CD1c-positive myeloid dendritic cell (primary cell): ENCODE measurements around the gene ZBTB7B.

Source experiments
- DNase-seq: peaks from one replicate; pipeline ENCODE4 v3.0.0-alpha.2; 2016; ENCODE audit errors: extremely low spot score

Gene ZBTB7B

GRCh38 chr1:155038602-155039307, 36.2 kb downstream of the ZBTB7B start:
- no peak for DNase-seq

GRCh38 chr1:155039308-155039669, 36.7 kb downstream of the ZBTB7B start:
- no peak for DNase-seq

GRCh38 chr1:155040358-155041093, 37.9 kb downstream of the ZBTB7B start:
- DNase-seq, result no peak

GRCh38 chr1:155042789-155043188, 40.2 kb downstream of the ZBTB7B start:
- no peak for DNase-seq

- DNase-seq, result no peak
Measured at GRCh38 chr1:155043301-155043702, 40.7 kb downstream of the ZBTB7B start.

- no peak for DNase-seq
Measured at GRCh38 chr1:155043793-155044192, 41.2 kb downstream of the ZBTB7B start.

GRCh38 chr1:155044365-155044764, 41.8 kb downstream of the ZBTB7B start:
- no peak for DNase-seq

- DNase-seq, result peak; percentile 85
Measured at GRCh38 chr1:155044812-155045657, 42.4 kb downstream of the ZBTB7B start.

- no peak for DNase-seq
Measured at GRCh38 chr1:155048449-155049334, 46.1 kb downstream of the ZBTB7B start.

GRCh38 chr1:155049651-155050559, 47.3 kb downstream of the ZBTB7B start:
- no peak for DNase-seq

GRCh38 chr1:155050560-155051341, 48.1 kb downstream of the ZBTB7B start, which contains the start of gene ADAM15:
ADAM15 (plus strand) TSS chr1:155051316; CDS start chr1:155051387, 71 bp downstream.
- peak; percentile 95 for DNase-seq

- no peak for DNase-seq
Measured at GRCh38 chr1:155051342-155051776, 48.8 kb downstream of the ZBTB7B start.

- peak; percentile 82 for DNase-seq
Measured at GRCh38 chr1:155051777-155052398, 49.3 kb downstream of the ZBTB7B start.

- peak; percentile 13 for DNase-seq
Measured at GRCh38 chr1:155052439-155053395, 50.1 kb downstream of the ZBTB7B start.

- no peak for DNase-seq
Measured at GRCh38 chr1:155053531-155054105, 51.0 kb downstream of the ZBTB7B start.

- DNase-seq, result no peak
Measured at GRCh38 chr1:155057104-155057503, 54.5 kb downstream of the ZBTB7B start.

GRCh38 chr1:155057788-155058211, 55.2 kb downstream of the ZBTB7B start:
- no peak for DNase-seq
